PFSK-1 (cell line): ENCODE measurements around the gene FARS2.

Experiments
- POLR2AphosphoS5 ChIP-seq: IDR thresholded peaks from 2 replicates; pipeline ENCODE4 v1.6.1; 2012; ENCODE audit warnings: low read depth, mild to moderate bottlenecking, control low read depth, low read length, moderate library complexity
- TAF1 ChIP-seq: IDR thresholded peaks from 2 replicates; pipeline ENCODE4 v1.6.1; 2012; ENCODE audit warnings: low read length, control low read depth, borderline replicate concordance; ENCODE audit not compliant: insufficient read depth
- TF ChIP-seq, protein P1 (sequence below), 2 experiments: IDR thresholded peaks; 2 replicates each; pipeline versions ENCODE4 v1.6.1 to v1.8.0; 2011 to 2012; ENCODE audit warnings: low read depth in 2 of 2, low read length in 2 of 2, control low read depth in 1 of 2, inconsistent platforms in 1 of 2, mild to moderate bottlenecking in 1 of 2, moderate library complexity in 1 of 2; ENCODE audit not compliant: insufficient read depth in 1 of 2

DNA sequence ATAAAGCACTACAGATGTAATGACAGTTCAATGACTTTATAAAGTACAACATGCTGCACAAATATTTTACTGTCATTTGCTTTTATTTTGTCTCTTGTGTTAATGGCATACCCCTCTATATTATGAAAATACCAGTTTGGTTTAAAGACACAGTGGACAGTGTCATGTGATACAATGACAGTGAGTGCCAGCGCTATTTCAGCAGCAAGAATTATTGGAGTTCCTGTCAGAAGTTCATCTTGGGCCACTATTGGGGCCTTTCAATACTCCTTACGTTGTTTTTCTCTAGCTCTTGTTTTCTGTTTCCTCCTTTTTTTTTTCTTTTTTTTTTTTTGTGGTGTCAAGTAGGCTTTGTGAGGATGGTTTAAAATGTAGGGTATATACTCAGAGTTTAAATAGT lies 232.5 kb downstream of the FARS2 start:
- TF ChIP-seq POLR2AphosphoS5 = no peak
- no peak for TF ChIP-seq TAF1
- TF ChIP-seq, protein P1, sequence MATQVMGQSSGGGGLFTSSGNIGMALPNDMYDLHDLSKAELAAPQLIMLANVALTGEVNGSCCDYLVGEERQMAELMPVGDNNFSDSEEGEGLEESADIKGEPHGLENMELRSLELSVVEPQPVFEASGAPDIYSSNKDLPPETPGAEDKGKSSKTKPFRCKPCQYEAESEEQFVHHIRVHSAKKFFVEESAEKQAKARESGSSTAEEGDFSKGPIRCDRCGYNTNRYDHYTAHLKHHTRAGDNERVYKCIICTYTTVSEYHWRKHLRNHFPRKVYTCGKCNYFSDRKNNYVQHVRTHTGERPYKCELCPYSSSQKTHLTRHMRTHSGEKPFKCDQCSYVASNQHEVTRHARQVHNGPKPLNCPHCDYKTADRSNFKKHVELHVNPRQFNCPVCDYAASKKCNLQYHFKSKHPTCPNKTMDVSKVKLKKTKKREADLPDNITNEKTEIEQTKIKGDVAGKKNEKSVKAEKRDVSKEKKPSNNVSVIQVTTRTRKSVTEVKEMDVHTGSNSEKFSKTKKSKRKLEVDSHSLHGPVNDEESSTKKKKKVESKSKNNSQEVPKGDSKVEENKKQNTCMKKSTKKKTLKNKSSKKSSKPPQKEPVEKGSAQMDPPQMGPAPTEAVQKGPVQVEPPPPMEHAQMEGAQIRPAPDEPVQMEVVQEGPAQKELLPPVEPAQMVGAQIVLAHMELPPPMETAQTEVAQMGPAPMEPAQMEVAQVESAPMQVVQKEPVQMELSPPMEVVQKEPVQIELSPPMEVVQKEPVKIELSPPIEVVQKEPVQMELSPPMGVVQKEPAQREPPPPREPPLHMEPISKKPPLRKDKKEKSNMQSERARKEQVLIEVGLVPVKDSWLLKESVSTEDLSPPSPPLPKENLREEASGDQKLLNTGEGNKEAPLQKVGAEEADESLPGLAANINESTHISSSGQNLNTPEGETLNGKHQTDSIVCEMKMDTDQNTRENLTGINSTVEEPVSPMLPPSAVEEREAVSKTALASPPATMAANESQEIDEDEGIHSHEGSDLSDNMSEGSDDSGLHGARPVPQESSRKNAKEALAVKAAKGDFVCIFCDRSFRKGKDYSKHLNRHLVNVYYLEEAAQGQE (IDR thresholded peaks at IDR 0.05; ENCODE audit: insufficient read depth in 1 of 2, low read depth in 2 of 2, low read length in 2 of 2) = no peak
